Measurements from ENCODE around the gene DPF3. TPM values are rescaled to one million over a fixed set of nuclear protein-coding genes. Genes with fewer than 3 reads are reported as not detected.

Gene DPF3
- total and polyA plus RNA-seq, 7 donors: 2.3 to 25.3 (median 19.4) TPM

DNA sequence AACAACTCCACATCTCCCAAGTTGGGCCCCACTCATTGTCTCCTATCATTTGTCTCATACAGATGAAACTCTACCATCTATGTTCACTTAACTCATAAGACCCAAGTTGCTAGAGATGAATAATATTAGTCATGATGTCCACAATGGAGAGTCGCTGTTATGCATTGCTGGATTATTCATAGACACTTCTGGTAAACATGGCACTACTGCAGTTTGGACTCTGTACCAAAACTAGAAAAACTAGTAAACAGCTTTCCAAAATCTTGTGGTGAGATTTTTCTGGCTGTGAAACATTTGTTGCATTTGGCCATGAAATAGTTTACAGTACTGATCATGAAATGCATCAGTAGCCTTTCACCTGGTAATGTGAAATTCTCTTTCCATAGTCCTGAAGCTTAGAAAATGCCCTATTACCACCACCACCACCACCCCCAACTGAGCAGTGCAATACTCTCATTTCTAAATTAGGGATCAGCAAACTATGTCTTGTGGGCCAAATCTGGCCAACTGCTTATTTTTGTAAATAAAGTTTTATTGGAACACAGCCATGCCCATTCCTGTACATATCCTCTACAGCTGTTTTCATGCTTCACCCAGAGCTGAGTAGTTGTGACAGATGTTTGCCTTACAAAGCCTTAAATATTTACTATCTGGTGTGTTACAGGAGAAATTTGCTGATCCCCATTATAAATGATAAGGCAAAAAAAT is 236.5 kb downstream of the DPF3 start:
- WGBS, 3 donors: 79 to 97% (median 84%) methylated on average over 1 of the region's 1 CpG
- H3K9me3 ChIP-seq: no peaks in the 10 kb centered on the region
- H3K4me3 ChIP-seq: no peak overlapping the region
- peaks cover 0 to 20% of the 10 kb centered on the region in 2 donors for H3K36me3 ChIP-seq (ENCODE audit: insufficient read depth in 1 of 2, low read depth in 1 of 2)
- H3K4me1 ChIP-seq: peaks cover 2% of the 10 kb centered on the region
- no peak for ATAC-seq
- no peaks in the 10 kb centered on the region for H3K27me3 ChIP-seq (ENCODE audit: insufficient read depth in 3 of 3, low read length in 2 of 3)
- no peak for DNase-seq
- H3K27ac ChIP-seq: no peak overlapping the region
- TF ChIP-seq, protein P1, sequence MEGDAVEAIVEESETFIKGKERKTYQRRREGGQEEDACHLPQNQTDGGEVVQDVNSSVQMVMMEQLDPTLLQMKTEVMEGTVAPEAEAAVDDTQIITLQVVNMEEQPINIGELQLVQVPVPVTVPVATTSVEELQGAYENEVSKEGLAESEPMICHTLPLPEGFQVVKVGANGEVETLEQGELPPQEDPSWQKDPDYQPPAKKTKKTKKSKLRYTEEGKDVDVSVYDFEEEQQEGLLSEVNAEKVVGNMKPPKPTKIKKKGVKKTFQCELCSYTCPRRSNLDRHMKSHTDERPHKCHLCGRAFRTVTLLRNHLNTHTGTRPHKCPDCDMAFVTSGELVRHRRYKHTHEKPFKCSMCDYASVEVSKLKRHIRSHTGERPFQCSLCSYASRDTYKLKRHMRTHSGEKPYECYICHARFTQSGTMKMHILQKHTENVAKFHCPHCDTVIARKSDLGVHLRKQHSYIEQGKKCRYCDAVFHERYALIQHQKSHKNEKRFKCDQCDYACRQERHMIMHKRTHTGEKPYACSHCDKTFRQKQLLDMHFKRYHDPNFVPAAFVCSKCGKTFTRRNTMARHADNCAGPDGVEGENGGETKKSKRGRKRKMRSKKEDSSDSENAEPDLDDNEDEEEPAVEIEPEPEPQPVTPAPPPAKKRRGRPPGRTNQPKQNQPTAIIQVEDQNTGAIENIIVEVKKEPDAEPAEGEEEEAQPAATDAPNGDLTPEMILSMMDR (IDR thresholded peaks at IDR 0.05): no peak
- intact Hi-C loops (cut with DNase I): no loop called here

DNA sequence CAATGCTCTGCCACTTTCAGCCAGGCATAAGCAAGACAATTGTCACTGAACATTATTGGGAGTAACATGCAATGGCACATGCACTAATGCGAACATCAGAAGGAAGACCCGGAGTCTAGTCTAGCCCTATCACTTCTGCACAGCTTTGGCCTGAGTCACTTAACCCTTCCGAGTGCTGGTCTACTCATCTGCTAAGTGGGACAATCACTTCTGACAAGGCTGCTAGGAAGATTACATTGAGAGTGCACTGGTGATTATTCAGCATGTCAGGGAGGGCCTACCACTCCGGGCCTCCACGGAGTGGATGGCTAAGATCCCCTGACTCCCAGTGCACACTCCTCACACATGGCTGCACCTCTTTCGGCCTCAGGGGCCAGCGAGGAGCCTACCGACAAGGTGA is 240.9 kb downstream of the DPF3 start:
- intact Hi-C loops (cut with DNase I): no loop called here
- Histone ChIP-seq H3K4me1 (peaks cover 10% of the 10 kb centered on the region), H3K9me3 (no peaks in the 10 kb centered on the region), H3K27ac (no peak overlapping the region), H3K36me3 (ENCODE audit: insufficient read depth in 1 of 2, low read depth in 1 of 2) (no peaks in the 10 kb centered on the region), H3K27me3 (ENCODE audit: insufficient read depth in 3 of 3, low read length in 2 of 3) (no peaks in the 10 kb centered on the region), H3K4me3 (no peak overlapping the region)
- 82 to 86% (median 86%) methylated on average over 8 of the region's 8 CpGs for WGBS, 3 donors
- peak in 2 of 4 donors; percentile 25 to 31 for ATAC-seq
- no peak for DNase-seq
- TF ChIP-seq, protein P1 (IDR thresholded peaks at IDR 0.05): no peak

DNA sequence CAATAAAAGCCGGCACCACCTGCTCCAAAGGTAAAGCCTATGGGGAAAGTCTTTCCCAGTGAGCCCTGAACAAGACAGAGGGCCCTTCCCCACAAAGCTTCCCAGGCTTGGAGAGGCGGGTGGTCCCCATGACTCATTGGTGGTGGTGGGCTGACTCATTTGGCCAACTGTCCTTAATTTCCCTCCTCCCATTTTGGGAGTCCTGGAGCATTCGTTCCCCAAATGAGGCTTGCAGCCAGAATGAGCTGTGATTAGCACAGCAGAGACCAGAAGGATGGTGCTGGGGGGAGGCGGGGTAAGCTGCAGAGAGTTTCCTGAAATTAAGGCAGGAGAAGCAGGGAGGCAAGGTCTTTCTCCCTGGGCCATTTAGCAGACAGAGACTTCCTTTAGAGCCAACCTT is 241.7 kb downstream of the DPF3 start:
- ATAC-seq: peak in 2 of 4 donors; percentile 6 to 31
- Histone ChIP-seq H3K9me3 (no peaks in the 10 kb centered on the region), H3K4me3 (no peak overlapping the region), H3K27ac (no peak overlapping the region), H3K27me3 (ENCODE audit: insufficient read depth in 3 of 3, low read length in 2 of 3) (no peaks in the 10 kb centered on the region), H3K36me3 (ENCODE audit: insufficient read depth in 1 of 2, low read depth in 1 of 2) (no peaks in the 10 kb centered on the region), H3K4me1 (peaks cover 10% of the 10 kb centered on the region)
- intact Hi-C loops (cut with DNase I): no loop called here
- TF ChIP-seq, protein P1 (IDR thresholded peaks at IDR 0.05): no peak
- 65 to 75% (median 68%) methylated on average over 4 of the region's 4 CpGs for WGBS, 3 donors
- DNase-seq: no peak

DNA sequence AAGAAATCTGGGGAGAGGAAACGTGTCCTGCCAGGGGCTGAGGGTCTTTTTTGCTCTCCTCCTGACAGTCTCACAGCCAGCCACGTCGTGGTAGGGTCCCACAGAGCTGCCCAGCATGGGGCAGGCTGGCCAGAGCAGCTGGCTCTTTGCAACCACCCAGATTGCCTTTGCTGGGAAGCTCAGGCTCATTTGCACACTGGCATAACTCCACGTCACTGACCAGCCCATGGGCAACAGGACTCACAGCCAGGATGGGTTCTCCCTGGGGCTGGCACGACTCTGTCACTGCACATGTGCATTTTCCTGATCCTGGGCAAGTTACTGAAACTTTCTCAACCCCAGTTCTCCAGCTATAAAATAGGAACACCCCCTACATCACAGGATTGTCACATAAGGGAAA is 242.2 kb downstream of the DPF3 start:
- ATAC-seq: peak in 3 of 4 donors; percentile 43 to 62 (median 58)

More for the DNA sequence above, 242.2 kb downstream of the DPF3 start:
- intact Hi-C loops (cut with DNase I): no loop called here
- Histone ChIP-seq H3K9me3 (no peaks in the 10 kb centered on the region), H3K27ac (no peak overlapping the region), H3K36me3 (ENCODE audit: insufficient read depth in 1 of 2, low read depth in 1 of 2) (no peaks in the 10 kb centered on the region), H3K4me3 (no peak overlapping the region), H3K27me3 (ENCODE audit: insufficient read depth in 3 of 3, low read length in 2 of 3) (no peaks in the 10 kb centered on the region), H3K4me1 (peaks cover 10% of the 10 kb centered on the region)
- 31 to 46% (median 35%) methylated on average over 5 of the region's 5 CpGs for WGBS, 3 donors
- TF ChIP-seq, protein P1 (IDR thresholded peaks at IDR 0.05): no peak
- DNase-seq: no peak
